OCI-LY7 (cell line): Measurements from ENCODE around the gene RUVBL2. TPM values are rescaled to one million over a fixed set of nuclear protein-coding genes. Genes with fewer than 3 reads are reported as not detected.

Source experiments
- BruUV-seq: library from RNA; stranded (reverse); fragments of 400-500 nt; replicated peaks from 2 replicates; lab custom pipeline; 2021; lab: Mats Ljungman, UMichigan
- CTCF ChIA-PET: fragments of 300-600 bp; sonication (Branson Sonifier 250); formaldehyde crosslinking; loops from one replicate; lab custom pipeline; 2022; ENCODE audit warnings: antibody characterized with exemption; ENCODE audit not compliant: unreplicated experiment; lab: Charles Lee
- POLR2A ChIA-PET: fragments of 300-600 bp; sonication (Branson Sonifier 250); formaldehyde crosslinking; loops from one replicate; lab custom pipeline; 2022; ENCODE audit warnings: antibody characterized with exemption; lab: Charles Lee
- DNase-seq: peaks from one replicate; pipeline ENCODE4 v3.0.0-alpha.2; 2015; ENCODE audit warnings: low spot score
- H2AFZ ChIP-seq: fragments of 200-600 bp; sonication (generic), shearing (Covaris generic); 2 replicates; pipeline ENCODE4 v1.6.1; 2014; ENCODE audit warnings: mild to moderate bottlenecking, antibody characterized with exemption, low read length, moderate library complexity
- H3K27ac ChIP-seq: fragments of 200-600 bp; sonication (generic); 2 replicates; pipeline ENCODE4 v1.5.1; 2014; ENCODE audit warnings: mixed run types, low read depth, mild to moderate bottlenecking, moderate library complexity, low read length, inconsistent platforms; ENCODE audit not compliant: poor library complexity, severe bottlenecking
- H3K36me3 ChIP-seq: fragments of 200-600 bp; sonication (generic); 2 replicates; pipeline ENCODE4 v1.6.1; 2014; ENCODE audit warnings: mild to moderate bottlenecking, antibody characterized with exemption, low read length, moderate library complexity, mixed read lengths; ENCODE audit not compliant: insufficient read depth
- H3K4me1 ChIP-seq: fragments of 200-600 bp; sonication (generic); 2 replicates; pipeline ENCODE4 v1.5.1; 2014; ENCODE audit warnings: mild to moderate bottlenecking, low read length; ENCODE audit not compliant: insufficient read depth, poor library complexity, severe bottlenecking
- H3K4me2 ChIP-seq: fragments of 200-600 bp; sonication (generic); 2 replicates; pipeline ENCODE4 v1.6.1; 2014; ENCODE audit warnings: mild to moderate bottlenecking, low read length
- H3K4me3 ChIP-seq: fragments of 200-600 bp; sonication (generic); 2 replicates; pipeline ENCODE4 v1.5.1; 2014; ENCODE audit warnings: mild to moderate bottlenecking, low read depth, low read length; ENCODE audit not compliant: poor library complexity, severe bottlenecking
- H3K79me2 ChIP-seq: fragments of 200-600 bp; sonication (generic); 2 replicates; pipeline ENCODE4 v1.6.1; 2016; ENCODE audit warnings: low read depth, mild to moderate bottlenecking, low read length, moderate library complexity, mixed read lengths; ENCODE audit not compliant: insufficient read depth
- H3K9me2 ChIP-seq: fragments of 200-600 bp; sonication (generic); 2 replicates; pipeline ENCODE4 v1.6.1; 2016; ENCODE audit warnings: mild to moderate bottlenecking, low read length, mixed read lengths; ENCODE audit not compliant: insufficient read depth
- H3K9me3 ChIP-seq: fragments of 200-600 bp; sonication (generic); 2 replicates; pipeline ENCODE4 v1.6.1; 2014; ENCODE audit warnings: mild to moderate bottlenecking, mixed run types, low read length, mixed read lengths
- H4K20me1 ChIP-seq: fragments of 200-600 bp; sonication (generic); 2 replicates; pipeline ENCODE4 v1.6.1; 2014; ENCODE audit warnings: mild to moderate bottlenecking, antibody characterized with exemption, low read length, moderate library complexity, mixed read lengths; ENCODE audit not compliant: insufficient read depth
- CTCF ChIP-seq: fragments of 200-600 bp; sonication (generic); conservative IDR thresholded peaks from 2 replicates; pipeline ENCODE4 v1.5.1; 2014; ENCODE audit warnings: mild to moderate bottlenecking, antibody characterized with exemption, low read length, moderate library complexity, mixed read lengths
- EZH2phosphoT487 ChIP-seq: fragments of 200-600 bp; sonication (generic); IDR thresholded peaks from 2 replicates; pipeline ENCODE4 v1.6.1; 2018; ENCODE audit warnings: low read depth, borderline replicate concordance, mild to moderate bottlenecking, mixed run types, antibody characterized with exemption, low read length, moderate library complexity, mixed read lengths
- intact Hi-C: fragments of 100-400 bp; cut with micrococcal nuclease; formaldehyde crosslinking; loops from one replicate; pipeline ENCODE4 v1.10.0; 2022; ENCODE audit not compliant: unreplicated experiment
- total RNA-seq, 2 experiments: library from RNA; depleted of rRNA in 1 of 2; stranded (reverse); fragments of >200 nt in 1 of 2; shearing (Covaris generic) in 1 of 2; gene quantifications; 2 replicates each; pipeline ENCODE4 v1.2.3, GENCODE V29; 2014 to 2022

RUVBL2 gene
- total RNA-seq, 2 experiments from 2014 or later: 125 to 265 TPM

- CTCF ChIA-PET: no interaction called here
- TF ChIP-seq CTCF (no peak), EZH2phosphoT487 (no peak)
Measured at GRCh38 chr19:49014870-49015255, 21.2 kb downstream of the RUVBL2 start.

GRCh38 chr19:49016067-49016839, 22.6 kb downstream of the RUVBL2 start:
- Histone ChIP-seq H3K79me2 (no peaks in the 10 kb centered on the region), H3K36me3 (peaks cover 49% of the 10 kb centered on the region), H4K20me1 (no peaks in the 10 kb centered on the region), H3K4me1 (peaks cover 39% of the 10 kb centered on the region), H3K27ac (no peak overlapping the region), H3K4me2 (no peak overlapping the region), H3K4me3 (no peak overlapping the region), H3K9me2 (no peaks in the 10 kb centered on the region), H3K9me3 (no peaks in the 10 kb centered on the region), H2AFZ (no peak overlapping the region)
- intact Hi-C loops: no loop called here
- ChIA-PET POLR2A (no interaction called here), CTCF (no interaction called here)
- TF ChIP-seq CTCF (no peak), EZH2phosphoT487 (no peak)
- DNase-seq: no peak
- BruUV-seq: no TSS peak

More at GRCh38 chr19:49014870-49015255, 21.2 kb downstream of the RUVBL2 start:
- no peak for DNase-seq
- POLR2A ChIA-PET: no interaction called here
- Histone ChIP-seq H3K79me2 (no peaks in the 10 kb centered on the region), H3K4me2 (no peak overlapping the region), H4K20me1 (no peaks in the 10 kb centered on the region), H3K4me1 (peaks cover 26% of the 10 kb centered on the region), H3K4me3 (no peak overlapping the region), H3K27ac (no peak overlapping the region), H2AFZ (no peak overlapping the region), H3K36me3 (peaks cover 63% of the 10 kb centered on the region), H3K9me3 (no peaks in the 10 kb centered on the region), H3K9me2 (no peaks in the 10 kb centered on the region)
- intact Hi-C loops: no loop called here
- BruUV-seq: no TSS peak

GRCh38 chr19:49017041-49017665, 23.5 kb downstream of the RUVBL2 start, which contains the start of gene LHB:
TSS of gene LHB (minus strand) at chr19:49017091. CDS start at chr19:49017081, 10 bp downstream.
- no peak within 1 kb of the TSS for H2AFZ ChIP-seq
- H3K4me1 ChIP-seq: peaks cover 43% of the 10 kb centered on the region
- H3K4me3 ChIP-seq: peak within 1 kb of the TSS; percentile 45
- H3K79me2 ChIP-seq: no peaks in the 10 kb centered on the region
- no peak for DNase-seq
- H3K4me2 ChIP-seq: peak within 1 kb of the TSS; percentile 74
- no peak for TF ChIP-seq EZH2phosphoT487
- TF ChIP-seq CTCF: no peak
- intact Hi-C loops: no loop called here
- no peaks in the 10 kb centered on the region for H3K9me2 ChIP-seq
- no peaks in the 10 kb centered on the region for H3K9me3 ChIP-seq
- ChIA-PET CTCF (no interaction called here), POLR2A (interaction anchor here (0.6 kb wide), 1 partner anchor 273 kb away, joined by 3 read pairs; no protein-coding TSS in a partner anchor)
- BruUV-seq: no TSS peak
- no peaks in the 10 kb centered on the region for H4K20me1 ChIP-seq
- H3K36me3 ChIP-seq: peaks cover 40% of the 10 kb centered on the region
- H3K27ac ChIP-seq: no peak within 1 kb of the TSS
